IPS DF 6.9 (cell line): ENCODE measurements around the gene SS18L1.

Experiments
- DNase-seq: peaks from one replicate; pipeline ENCODE4 v3.0.0-alpha.2; 2013; ENCODE audit warnings: low read depth, low spot score
- H3K27ac ChIP-seq: one replicate; pipeline ENCODE4 v1.5.1; 2013; ENCODE audit warnings: low read length, control low read depth
- H3K27me3 ChIP-seq: 2 replicates; pipeline ENCODE4 v1.6.1; 2013; ENCODE audit warnings: mild to moderate bottlenecking, low read length; ENCODE audit not compliant: control insufficient read depth, insufficient read depth
- H3K36me3 ChIP-seq: 2 replicates; pipeline ENCODE4 v1.6.1; 2013; ENCODE audit warnings: low read length; ENCODE audit not compliant: control insufficient read depth, insufficient read depth
- H3K4me1 ChIP-seq: 2 replicates; pipeline ENCODE4 v1.6.1; 2013; ENCODE audit warnings: low read length; ENCODE audit not compliant: control insufficient read depth, insufficient read depth
- H3K4me3 ChIP-seq: 2 replicates; pipeline ENCODE4 v1.5.1; 2013; ENCODE audit warnings: mild to moderate bottlenecking, low read length
- H3K9me3 ChIP-seq: 2 replicates; pipeline ENCODE4 v1.6.1; 2013; ENCODE audit warnings: low read length, inconsistent platforms; ENCODE audit not compliant: control insufficient read depth, insufficient read depth
- WGBS: extraction: QIAGEN DNeasy Blood & Tissue Kit; methylation state at CpG from one replicate; pipeline ENCODE4 v1.1.7; 2013; ENCODE audit warnings: mixed read lengths, missing lambda C conversion rate; ENCODE audit not compliant: insufficient read length, insufficient coverage; 5-methylcytosine and 5-hydroxymethylcytosine counted together

Gene SS18L1

DNA sequence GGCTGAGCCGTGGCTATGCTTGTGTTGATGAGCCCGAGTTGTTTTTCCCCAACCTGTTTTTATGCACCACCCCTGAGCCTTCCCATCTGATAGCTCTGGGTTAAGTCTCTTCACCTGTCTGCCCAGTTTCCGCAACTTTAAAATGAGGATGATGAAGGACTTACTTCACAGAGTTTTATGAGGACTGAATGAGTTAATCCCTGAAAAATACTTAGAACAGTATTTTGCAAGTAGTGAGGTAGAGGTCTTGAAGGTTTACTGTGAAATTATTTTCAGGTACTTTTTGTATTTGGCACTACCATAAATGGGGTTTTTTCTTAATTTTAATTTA lies 42.5 kb downstream of the SS18L1 start:
- H3K4me1 ChIP-seq, result no peaks in the 10 kb centered on the region; the same call in 1 of the 2 replicates
- no CpG with 5 or more reads among the region's 3 CpGs for WGBS
- no peaks in the 10 kb centered on the region for H3K36me3 ChIP-seq
- H3K27ac ChIP-seq, result no peak overlapping the region
- DNase-seq, result no peak
- H3K27me3 ChIP-seq, result no peaks in the 10 kb centered on the region
- H3K4me3 ChIP-seq, result no peak overlapping the region
- no peaks in the 10 kb centered on the region for H3K9me3 ChIP-seq

DNA sequence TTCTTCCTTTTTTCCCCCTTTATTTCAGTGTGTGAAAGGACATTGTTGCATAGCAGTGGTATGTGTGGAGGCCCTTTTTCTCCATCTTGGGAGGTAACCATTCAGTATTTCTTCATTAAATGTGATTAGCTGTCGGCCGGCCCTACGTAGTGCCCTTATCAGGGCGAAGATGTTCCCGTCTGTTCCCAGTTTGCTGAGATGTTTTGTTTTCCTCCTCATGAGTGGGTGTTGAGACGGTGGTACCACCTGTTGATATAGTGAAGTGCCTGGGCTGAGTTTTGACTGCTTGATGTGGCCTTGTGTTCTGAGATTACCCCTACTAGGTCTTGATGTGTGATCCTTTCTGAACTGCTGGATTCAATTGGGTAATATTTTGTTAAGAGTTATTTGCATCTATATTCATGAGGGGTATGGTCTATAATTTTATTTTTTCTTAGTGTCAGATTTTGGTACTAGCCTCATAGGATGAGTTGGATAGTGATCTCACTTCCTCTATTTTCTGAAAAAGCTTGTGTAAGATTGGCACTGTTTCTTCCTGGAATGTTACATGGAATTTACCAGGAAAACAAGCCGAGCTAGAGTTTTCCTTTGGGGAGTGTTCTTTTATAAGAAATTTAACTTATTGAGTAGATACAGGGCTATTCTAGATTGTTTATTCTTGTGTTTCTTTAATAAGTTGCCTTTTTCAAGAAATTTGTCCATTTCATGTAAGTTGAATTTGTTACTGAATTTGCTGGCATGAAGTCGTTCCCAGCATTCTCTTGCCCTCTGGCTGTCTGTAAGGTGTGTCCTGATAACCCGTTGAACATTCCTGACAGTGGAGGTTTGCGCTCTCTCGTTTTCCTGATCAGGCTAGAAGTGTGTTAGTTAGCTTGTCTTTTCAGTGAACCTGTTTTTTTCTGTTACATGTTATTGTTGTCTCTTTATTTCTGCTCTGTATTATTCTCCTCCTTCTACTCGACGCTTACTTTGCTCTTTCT lies 43.6 kb downstream of the SS18L1 start:
- no peak overlapping the region for H3K27ac ChIP-seq
- H3K27me3 ChIP-seq, result no peaks in the 10 kb centered on the region
- H3K9me3 ChIP-seq, result no peaks in the 10 kb centered on the region
- no peaks in the 10 kb centered on the region; the same call in 1 of the 2 replicates for H3K4me1 ChIP-seq
- no CpG with 5 or more reads among the region's 13 CpGs for WGBS
- no peaks in the 10 kb centered on the region for H3K36me3 ChIP-seq
- H3K4me3 ChIP-seq, result no peak overlapping the region
- DNase-seq, result no peak

DNA sequence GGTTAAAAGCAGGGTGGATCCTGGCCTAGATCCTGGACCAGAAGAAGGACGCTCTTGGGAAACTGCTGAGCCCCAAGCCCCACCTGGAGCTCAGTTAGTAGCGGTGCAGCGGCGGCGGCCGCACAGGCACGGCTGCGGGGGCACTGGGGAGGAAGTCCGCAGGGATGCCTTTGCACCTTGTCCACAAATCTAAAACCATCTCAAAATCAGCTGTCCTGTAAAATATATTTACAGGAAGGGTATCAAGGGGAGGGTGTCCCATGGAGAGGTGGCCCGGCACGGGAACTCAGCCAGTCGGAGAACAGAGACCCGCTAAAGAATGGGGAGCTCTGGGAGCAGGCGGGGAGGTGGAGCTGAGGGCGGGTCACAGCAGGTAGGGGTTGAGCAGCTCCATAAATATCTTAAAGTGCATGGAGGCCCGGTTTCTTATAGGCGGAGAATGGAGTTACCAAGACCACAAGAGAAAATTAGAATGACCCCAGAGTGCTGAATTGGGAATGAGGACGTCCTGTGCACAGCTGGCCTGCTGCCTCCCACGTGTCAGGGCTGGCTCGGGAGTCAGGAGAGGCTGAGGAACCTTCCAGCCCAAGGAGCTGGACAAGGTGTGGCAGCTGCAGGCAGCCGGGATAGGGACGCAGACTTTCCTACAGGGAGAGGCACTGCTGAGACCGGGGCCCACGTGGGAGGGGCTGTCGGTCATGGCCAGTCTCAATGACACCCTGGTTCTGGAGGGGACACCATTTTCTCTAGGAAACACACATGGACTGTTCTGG lies 47.3 kb downstream of the SS18L1 start:
- no CpG with 5 or more reads among the region's 25 CpGs for WGBS
- no peak for DNase-seq
- no peak overlapping the region for H3K27ac ChIP-seq
- no peak overlapping the region for H3K4me3 ChIP-seq
- H3K9me3 ChIP-seq, result no peaks in the 10 kb centered on the region
- no peaks in the 10 kb centered on the region; the same call in 1 of the 2 replicates for H3K36me3 ChIP-seq
- H3K4me1 ChIP-seq, result no peaks in the 10 kb centered on the region; the same call in 1 of the 2 replicates
- H3K27me3 ChIP-seq, result no peaks in the 10 kb centered on the region

DNA sequence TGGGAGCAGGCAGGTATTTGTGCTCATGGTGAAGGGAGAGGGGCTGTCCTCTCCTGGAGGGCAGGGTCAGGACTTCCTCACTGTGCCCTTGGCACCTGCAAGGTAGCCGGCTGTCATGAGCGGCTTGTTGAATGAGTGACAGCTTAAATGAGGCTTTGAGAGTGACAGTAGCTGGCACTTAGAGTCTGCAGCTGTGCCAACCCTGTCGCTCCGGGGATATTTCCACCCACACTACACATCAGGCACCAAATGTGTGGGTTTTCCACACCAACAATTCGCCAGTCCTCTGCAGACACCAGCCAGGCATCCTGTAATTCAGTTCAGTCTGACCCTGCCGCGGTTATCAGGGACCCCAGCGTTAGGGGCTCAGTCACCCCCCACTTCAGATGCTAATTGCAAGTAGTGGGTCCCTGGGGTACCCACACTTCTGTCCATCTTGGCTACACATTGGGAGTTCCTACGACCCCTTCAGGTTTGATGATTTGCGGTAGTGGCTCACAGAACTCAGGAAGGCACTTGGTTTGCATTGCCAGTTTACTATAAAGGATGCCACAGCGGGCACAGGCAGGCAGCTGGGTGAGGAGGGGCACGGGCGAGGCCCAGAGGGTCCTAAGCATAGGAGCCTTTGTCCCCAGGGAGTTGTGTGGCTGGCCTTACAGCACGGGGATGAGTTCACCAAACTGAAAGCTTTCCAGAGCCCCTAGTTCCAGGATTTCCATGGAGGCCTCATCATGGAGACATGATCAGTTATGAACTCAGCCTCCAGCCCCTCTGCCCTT lies 48.4 kb downstream of the SS18L1 start:
- Histone ChIP-seq H3K27me3 (no peaks in the 10 kb centered on the region), H3K4me1 (no peaks in the 10 kb centered on the region; the same call in 1 of the 2 replicates), H3K4me3 (no peak overlapping the region), H3K9me3 (no peaks in the 10 kb centered on the region), H3K27ac (no peak overlapping the region), H3K36me3 (no peaks in the 10 kb centered on the region; the same call in 1 of the 2 replicates)
- no peak for DNase-seq
- WGBS, result no CpG with 5 or more reads among the region's 14 CpGs

DNA sequence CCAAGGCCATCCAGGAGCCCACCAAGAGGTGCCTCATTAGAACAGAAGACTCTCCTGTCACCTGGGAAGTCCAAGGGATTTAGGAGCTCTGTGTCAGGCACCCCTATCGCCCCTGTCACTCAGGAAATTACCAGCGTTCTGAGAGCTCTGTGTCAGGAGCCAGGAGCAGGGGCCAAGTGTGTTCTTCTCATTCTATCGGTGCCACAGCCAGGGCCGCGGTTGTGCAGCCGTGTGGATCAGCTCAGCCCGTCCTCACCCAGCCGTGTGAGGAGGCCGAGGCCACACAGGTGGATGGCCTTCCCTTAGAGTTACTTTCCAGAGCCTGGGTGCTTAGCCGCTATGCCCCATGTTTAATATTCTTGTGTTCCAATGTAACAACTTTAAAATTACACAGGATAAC lies 49.1 kb downstream of the SS18L1 start:
- no peaks in the 10 kb centered on the region for H3K27me3 ChIP-seq
- H3K9me3 ChIP-seq, result no peaks in the 10 kb centered on the region
- DNase-seq, result no peak
- WGBS, result no CpG with 5 or more reads among the region's 10 CpGs
- no peaks in the 10 kb centered on the region; the same call in 1 of the 2 replicates for H3K36me3 ChIP-seq
- H3K27ac ChIP-seq, result no peak overlapping the region
- H3K4me1 ChIP-seq, result no peaks in the 10 kb centered on the region; the same call in 1 of the 2 replicates
- no peak overlapping the region for H3K4me3 ChIP-seq

DNA sequence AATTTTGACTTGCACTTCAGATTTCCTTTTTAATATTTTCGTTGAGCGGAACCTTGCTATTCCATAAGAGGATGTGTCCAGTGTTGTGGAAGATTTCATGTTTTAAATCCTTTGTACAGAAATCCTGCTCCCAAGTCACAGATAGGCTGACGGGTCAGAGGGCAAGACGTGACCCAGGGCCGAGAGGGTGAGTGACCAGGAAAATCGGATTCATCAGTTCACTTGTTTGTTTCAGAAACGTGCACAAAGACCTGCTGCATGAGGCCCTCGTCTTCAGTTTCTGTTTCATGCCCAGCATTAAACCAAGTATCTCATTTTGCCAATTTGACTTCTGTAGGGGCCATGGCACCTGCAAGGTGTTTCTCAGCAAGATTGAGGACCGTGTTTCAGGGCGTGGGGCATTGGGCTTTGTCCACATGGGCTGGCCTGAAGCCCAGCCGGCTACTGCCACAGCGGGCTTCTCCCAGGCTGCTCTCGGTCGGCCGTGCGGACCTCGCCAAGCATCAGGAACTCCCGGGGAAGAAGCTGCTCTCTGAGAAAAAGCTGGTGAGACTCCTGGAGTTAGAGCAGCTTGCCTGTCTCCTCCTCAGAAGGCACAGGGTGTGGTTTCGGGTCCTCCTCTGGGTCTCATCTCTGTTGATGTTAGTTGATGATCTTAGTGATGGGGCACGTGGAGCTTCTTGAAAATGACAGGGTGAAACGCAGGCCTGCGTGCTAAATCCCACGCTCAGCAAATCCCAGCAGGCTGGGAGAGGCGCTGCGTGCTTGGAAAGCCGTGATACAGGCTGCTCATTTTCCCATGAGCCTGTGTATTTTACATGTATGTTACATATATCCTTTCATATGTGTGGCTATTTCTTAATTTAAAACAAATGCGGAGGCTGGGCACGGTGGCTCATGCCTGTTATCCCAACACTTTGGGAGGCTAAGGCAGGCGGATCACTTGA lies 49.8 kb downstream of the SS18L1 start:
- Histone ChIP-seq H3K4me3 (no peak overlapping the region), H3K27me3 (no peaks in the 10 kb centered on the region), H3K9me3 (no peaks in the 10 kb centered on the region), H3K36me3 (peaks cover under 1% of the 10 kb centered on the region; the same call in 1 of the 2 replicates), H3K27ac (no peak overlapping the region), H3K4me1 (no peaks in the 10 kb centered on the region; the same call in 1 of the 2 replicates)
- no CpG with 5 or more reads among the region's 29 CpGs for WGBS
- no peak for DNase-seq

DNA sequence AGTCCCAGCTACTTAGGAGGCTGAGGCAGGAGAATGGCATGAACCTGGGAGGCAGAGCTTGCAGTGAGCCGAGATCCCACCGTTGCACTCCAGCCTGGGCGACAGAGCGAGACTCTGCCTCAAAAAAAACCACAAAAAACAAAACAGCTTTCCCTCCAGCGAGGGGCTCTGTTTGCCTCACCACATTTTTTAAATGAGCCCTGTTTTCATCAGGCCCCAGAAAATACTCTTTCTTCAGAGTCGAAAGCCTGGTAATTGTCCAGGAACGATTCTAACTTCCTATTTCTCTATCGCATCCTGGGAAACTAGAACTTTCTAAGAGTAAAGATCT lies 51.5 kb downstream of the SS18L1 start:
- no peak for DNase-seq
- H3K4me1 ChIP-seq, result no peaks in the 10 kb centered on the region; the same call in 1 of the 2 replicates
- no peak overlapping the region for H3K4me3 ChIP-seq
- no CpG with 5 or more reads among the region's 8 CpGs for WGBS
- peaks cover 7% of the 10 kb centered on the region for H3K36me3 ChIP-seq
- H3K27ac ChIP-seq, result no peak overlapping the region
- no peaks in the 10 kb centered on the region for H3K27me3 ChIP-seq
- H3K9me3 ChIP-seq, result no peaks in the 10 kb centered on the region

DNA sequence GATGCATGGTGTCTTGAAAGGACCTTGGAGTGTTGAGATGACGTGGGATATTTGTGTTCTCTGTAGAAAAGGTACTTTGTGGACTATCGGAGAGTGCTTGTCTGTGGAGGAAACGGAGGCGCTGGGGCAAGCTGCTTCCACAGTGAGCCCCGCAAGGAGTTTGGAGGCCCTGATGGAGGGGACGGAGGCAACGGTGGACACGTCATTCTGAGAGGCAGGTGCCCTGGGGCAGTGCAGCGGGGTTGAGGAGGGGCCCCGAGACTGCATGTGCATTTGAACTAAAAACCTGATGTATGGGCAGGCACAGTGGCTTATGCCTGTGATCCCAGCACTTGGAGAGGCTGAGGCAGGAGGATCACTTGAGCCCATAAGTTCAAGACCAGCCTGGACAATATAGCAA lies 52.2 kb downstream of the SS18L1 start:
- Histone ChIP-seq H3K9me3 (no peaks in the 10 kb centered on the region), H3K36me3 (peaks cover 11% of the 10 kb centered on the region), H3K27ac (no peak overlapping the region), H3K4me3 (no peak overlapping the region), H3K27me3 (no peaks in the 10 kb centered on the region), H3K4me1 (no peaks in the 10 kb centered on the region; the same call in 1 of the 2 replicates)
- no CpG with 5 or more reads among the region's 10 CpGs for WGBS
- no peak for DNase-seq

DNA sequence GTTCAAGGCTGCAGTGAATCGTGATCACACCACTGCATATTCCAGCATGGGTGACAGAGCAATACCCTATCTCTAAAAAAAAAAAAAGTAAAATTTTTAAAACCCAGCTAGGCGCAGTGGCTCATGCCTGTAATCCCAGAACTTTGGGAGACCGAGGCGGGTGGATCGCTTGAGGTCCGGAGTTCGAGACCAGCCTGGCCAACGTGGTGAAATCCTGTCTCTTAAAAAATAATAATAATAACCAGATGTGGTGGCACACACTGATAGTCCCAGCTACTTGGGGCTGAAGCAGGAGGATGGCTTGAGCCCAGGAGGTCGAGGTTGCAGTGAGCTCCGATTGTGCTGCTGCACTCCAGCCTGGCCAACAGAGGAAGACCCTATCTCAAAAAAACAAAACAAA lies 52.7 kb downstream of the SS18L1 start:
- no peaks in the 10 kb centered on the region for H3K27me3 ChIP-seq
- no peaks in the 10 kb centered on the region for H3K9me3 ChIP-seq
- H3K36me3 ChIP-seq, result peaks cover 15% of the 10 kb centered on the region
- DNase-seq, result no peak
- no CpG with 5 or more reads among the region's 10 CpGs for WGBS
- no peaks in the 10 kb centered on the region for H3K4me1 ChIP-seq
- H3K4me3 ChIP-seq, result no peak overlapping the region
- no peak overlapping the region for H3K27ac ChIP-seq
